Esophagus muscularis mucosa (tissue), 2 donors: ENCODE measurements around the gene RFPL3.

ENCODE experiments used
- POLR2A ChIP-seq: fragments of 450-650 bp; IDR thresholded peaks from one replicate; pipeline ENCODE4 v1.6.1; 2017; ENCODE audit warnings: antibody characterized with exemption, moderate library complexity, mild to moderate bottlenecking, low read depth
- POLR2AphosphoS5 ChIP-seq, 2 donors: sonication (generic); formaldehyde crosslinking; IDR thresholded peaks; one replicate each; pipeline ENCODE4 v1.6.1; 2017; ENCODE audit warnings: antibody characterized with exemption in 2 of 2

DNA sequence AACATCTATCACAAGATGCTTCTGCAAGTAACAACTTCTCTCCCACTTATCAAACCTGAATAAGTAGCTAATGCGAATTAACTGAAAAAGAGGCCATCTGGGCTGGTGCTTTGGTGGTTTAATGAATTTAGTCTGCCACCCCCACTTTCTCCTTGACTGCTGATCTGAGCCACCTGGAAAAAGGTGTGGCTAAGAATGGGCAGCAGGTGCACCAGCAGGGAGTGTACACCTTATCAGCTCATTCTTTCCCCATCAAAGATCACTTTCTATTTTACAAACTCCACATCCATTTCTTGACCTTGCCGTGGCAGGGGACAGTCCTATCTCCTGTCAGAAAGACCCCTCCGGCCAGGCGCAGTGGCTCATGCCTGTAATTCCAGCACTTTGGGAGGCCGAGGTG lies 6.5 kb downstream of the RFPL3 start:
- TF ChIP-seq POLR2AphosphoS5 (IDR thresholded peaks at IDR 0.05) (no peak), POLR2A (no peak)
